Choroid plexus epithelial cell (primary cell): ENCODE measurements around the gene NDUFAF8.

ENCODE experiments used
- DNase-seq: peaks from one replicate; pipeline ENCODE4 v3.0.0-alpha.2; 2010; ENCODE audit warnings: low read depth
- H3K4me3 ChIP-seq: 2 replicates; pipeline ENCODE4 v1.5.1; 2011; ENCODE audit warnings: low read depth, mild to moderate bottlenecking, control low read depth, low read length, moderate library complexity
- TF ChIP-seq, protein P1 (sequence below): conservative IDR thresholded peaks from 2 replicates; pipeline ENCODE4 v1.5.1; 2011; ENCODE audit warnings: low read depth, mild to moderate bottlenecking, control low read depth, inconsistent platforms, low read length, moderate library complexity

The NDUFAF8 gene, protein sequence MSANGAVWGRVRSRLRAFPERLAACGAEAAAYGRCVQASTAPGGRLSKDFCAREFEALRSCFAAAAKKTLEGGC

DNA sequence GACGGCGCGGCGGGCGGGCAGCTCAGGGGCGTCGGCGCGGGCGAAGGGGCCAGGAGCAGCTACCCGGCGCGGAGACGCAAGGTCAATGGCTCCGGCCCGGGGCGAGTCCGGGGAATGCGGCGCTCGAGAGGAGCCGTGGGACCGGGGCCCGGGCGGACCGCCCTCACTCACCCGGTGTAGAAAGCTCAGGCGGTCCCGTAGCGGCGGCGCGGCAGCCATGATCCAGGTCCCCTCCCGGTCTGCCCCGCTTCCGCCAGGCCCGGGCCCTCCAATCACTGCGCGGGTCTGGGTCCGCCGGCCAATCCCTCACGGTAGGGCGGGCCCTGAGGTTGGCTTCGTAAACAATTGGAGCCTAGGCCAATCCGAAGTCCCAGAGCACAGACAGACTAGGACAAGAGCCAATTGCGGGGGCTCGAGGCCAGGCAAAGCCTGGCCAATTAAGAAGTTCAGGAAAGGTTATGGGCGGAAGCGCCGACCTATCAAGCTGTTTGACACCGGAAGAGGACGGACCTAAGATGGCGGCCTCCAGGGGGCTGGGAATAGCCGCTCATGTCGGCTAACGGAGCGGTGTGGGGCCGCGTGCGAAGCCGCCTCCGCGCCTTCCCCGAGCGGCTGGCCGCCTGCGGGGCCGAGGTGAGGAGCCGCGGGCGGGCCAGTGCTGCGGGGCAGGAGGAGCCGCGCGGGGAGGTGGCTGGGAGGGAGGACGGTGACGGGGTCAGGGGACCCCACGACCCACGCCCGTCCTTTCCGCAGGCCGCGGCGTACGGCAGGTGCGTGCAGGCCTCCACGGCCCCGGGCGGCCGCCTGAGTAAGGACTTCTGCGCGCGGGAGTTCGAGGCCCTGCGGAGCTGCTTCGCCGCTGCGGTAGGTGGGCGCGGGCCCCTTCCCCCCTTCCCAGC is at the start of gene NDUFAF8, which contains the start of gene TEPSIN:
TSS of gene NDUFAF8 (plus strand) at position 504 of the 899 bp plus-strand sequence. CDS start at position 550, 46 bp downstream.
TSS of gene TEPSIN (minus strand) at position 241 of the 899 bp plus-strand sequence. CDS start at position 219, 22 bp downstream.
- DNase-seq = peak; percentile 100
- peak within 1 kb of the TSS; percentile 90 for H3K4me3 ChIP-seq
- TF ChIP-seq, protein P1, sequence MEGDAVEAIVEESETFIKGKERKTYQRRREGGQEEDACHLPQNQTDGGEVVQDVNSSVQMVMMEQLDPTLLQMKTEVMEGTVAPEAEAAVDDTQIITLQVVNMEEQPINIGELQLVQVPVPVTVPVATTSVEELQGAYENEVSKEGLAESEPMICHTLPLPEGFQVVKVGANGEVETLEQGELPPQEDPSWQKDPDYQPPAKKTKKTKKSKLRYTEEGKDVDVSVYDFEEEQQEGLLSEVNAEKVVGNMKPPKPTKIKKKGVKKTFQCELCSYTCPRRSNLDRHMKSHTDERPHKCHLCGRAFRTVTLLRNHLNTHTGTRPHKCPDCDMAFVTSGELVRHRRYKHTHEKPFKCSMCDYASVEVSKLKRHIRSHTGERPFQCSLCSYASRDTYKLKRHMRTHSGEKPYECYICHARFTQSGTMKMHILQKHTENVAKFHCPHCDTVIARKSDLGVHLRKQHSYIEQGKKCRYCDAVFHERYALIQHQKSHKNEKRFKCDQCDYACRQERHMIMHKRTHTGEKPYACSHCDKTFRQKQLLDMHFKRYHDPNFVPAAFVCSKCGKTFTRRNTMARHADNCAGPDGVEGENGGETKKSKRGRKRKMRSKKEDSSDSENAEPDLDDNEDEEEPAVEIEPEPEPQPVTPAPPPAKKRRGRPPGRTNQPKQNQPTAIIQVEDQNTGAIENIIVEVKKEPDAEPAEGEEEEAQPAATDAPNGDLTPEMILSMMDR = no peak

DNA sequence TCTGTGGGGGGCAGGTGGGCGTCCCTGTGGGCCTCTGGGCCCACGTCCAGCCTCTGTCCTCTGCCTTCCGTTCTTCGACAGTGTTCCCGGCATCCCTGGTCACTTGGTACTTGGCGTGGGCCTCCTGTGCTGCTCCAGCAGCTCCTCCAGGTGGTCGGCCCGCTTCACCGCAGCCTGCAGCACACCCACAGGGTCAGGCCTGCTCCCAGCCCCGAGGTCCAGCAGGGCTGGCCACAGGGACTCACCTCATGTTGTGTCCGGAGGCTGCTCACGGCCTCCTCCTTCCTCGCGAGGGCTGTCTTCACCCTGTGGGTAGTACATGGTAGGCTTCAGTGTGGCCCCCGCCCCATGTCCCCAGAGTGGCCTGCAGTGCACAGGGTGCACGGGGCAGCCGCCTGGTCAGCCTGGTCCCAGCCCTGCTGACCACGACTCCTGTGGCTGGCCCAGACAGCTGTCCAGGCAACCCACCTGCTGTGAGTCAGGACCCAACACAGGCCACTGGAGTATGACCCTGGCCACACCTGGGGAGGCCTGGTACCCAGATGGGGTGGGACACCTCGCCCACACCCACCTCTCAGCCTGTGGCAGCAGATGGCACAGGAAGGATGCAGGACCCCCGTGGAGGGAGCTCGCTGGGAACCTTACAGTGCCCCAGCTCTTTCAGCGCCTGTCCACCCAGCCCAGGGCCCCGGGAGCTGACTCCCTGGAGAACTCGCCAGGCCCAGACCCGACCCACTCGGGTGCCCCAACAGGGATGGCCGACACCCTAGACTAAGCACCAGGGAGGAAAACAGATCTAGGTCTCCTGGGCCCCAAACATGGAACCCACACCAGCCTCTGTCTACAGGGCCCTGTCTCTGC is 49.2 kb upstream of the NDUFAF8 start:
- TF ChIP-seq, protein P1 = peak; percentile 37
- peak; percentile 21 for DNase-seq
- H3K4me3 ChIP-seq = no peak overlapping the region

DNA sequence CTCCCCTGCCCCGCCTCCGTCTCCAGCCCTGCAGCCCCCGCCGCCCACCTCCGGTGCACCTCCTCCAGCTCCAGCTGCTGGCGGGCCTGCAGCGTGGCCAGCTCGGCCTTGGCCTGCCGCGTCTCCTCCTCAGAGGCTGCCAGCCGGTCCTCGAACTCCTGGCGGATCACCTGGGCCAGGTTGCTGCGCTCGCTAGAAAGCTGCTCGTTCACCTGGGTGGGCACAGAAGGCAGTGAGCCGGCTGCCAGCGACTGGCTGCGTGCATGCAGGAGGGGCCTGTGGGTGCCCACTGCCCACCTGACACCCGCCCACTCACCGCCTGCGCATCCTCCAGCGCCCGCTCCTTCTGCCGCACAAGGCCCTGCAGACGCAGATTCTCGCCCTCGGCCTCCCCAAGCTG is 48.5 kb upstream of the NDUFAF8 start:
- H3K4me3 ChIP-seq = no peak overlapping the region
- TF ChIP-seq, protein P1 = no peak
- no peak for DNase-seq

DNA sequence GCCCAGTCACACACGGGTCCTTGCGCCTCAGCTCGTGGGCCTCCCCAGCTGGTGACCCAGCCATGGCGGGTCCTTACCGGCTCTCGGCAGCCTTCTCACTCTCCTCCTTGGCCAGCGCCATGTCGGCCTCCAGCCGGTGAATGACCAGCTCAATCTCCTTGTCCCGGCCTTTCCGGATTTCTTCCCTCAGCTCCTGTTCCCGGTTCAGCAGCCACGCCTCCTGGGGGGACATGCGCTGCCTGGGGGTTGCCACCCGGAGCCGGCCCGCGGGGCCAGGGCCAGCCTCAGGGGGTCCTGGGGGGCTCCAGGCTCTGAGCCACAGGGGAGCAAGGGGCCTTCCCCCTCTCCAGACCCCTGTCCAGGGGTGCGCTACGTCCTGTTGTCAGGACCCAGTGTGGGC is 48.0 kb upstream of the NDUFAF8 start:
- DNase-seq = no peak
- H3K4me3 ChIP-seq = no peak overlapping the region
- TF ChIP-seq, protein P1 = no peak

DNA sequence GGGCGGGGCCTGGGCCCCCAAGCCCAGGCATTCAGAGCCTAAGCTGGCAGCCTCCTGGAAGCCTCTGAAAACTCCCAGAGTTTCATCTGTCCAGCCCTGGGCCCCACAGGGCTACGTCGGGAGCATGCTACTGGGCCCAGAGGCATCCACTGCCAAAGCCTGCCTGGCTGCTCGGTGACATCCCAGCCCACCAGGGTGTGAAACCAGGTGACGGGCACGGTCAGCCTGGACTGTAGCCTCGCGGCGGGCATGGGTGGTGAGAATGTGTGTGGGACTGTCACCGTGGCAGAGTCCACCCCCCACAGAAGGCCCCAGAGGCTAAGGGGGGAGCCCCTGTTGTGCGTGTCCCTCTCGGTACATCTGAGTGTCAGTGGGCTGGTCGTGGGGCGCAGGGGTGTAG is 47.5 kb upstream of the NDUFAF8 start:
- TF ChIP-seq, protein P1 = no peak
- H3K4me3 ChIP-seq = no peak overlapping the region
- no peak for DNase-seq

DNA sequence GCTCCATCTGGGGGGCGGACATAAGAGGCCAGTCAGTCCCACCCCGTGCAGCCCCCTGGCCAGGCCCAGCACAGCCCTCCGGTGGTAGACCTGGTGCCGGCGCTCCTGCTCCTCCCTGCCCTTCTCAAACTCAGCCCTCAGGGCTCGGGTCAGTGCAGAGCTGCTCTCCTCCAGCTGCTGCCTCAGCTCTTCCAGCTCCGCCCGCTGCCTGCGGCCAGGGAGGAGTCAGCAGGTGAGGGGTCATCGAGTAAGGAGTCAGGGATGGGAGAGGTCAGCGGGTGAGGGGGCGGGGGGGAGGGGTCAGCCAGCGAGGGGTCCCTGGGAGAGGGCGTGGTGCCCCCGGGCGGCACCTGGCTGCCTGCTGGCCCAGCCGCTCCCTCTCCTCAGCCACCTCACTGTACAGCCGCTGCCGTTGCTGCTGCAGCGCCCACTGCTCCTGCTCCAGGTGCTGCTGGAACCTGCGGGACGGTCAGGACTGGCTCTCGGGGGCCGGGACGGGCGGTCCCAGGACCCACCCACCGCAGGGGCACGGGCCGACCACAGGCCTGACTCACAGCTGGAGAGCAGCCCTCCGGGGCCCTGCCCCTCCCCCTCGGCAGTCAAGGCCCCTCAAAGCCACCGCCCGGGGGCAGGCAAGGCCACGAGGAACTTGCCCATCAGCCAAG is 46.6 kb upstream of the NDUFAF8 start:
- H3K4me3 ChIP-seq = no peak overlapping the region
- TF ChIP-seq, protein P1 = no peak
- DNase-seq = no peak
